Gastroesophageal sphincter (tissue), 4 donors: ENCODE measurements around the gene ARHGAP6. TPM values are rescaled to one million over a fixed set of nuclear protein-coding genes. Genes with fewer than 3 reads are reported as not detected.

Source experiments
- ATAC-seq: fragments of 150-250 bp; one replicate; pipeline ENCODE4 v1.9.1; 2016; ENCODE audit warnings: mild to moderate bottlenecking, moderate library complexity
- H3K27ac ChIP-seq, 4 donors: fragments of 200-600 bp; sonication (generic) in 3 of 4; 1 replicate in 3 of 4; 2 replicates in 1 of 4; pipeline ENCODE4 v1.5.1; 2016 to 2019
- H3K27me3 ChIP-seq: fragments of 200-600 bp; sonication (generic); one replicate; pipeline ENCODE4 v1.5.1; 2019
- H3K36me3 ChIP-seq, 2 donors: fragments of 200-600 bp; sonication (generic); one replicate each; pipeline ENCODE4 v1.5.1; 2019; ENCODE audit warnings: control low read depth in 1 of 2
- H3K4me1 ChIP-seq, 3 donors: fragments of 200-600 bp; sonication (generic); 1 replicate in 2 of 3; 2 replicates in 1 of 3; pipeline ENCODE4 v1.5.1; 2016 to 2019; ENCODE audit warnings: control low read depth in 2 of 3
- H3K4me3 ChIP-seq, 2 donors: fragments of 200-600 bp; sonication (generic); one replicate each; pipeline ENCODE4 v1.5.1; 2019; ENCODE audit warnings: mild to moderate bottlenecking in 1 of 2, moderate library complexity in 1 of 2
- H3K9me3 ChIP-seq, 3 donors: fragments of 200-600 bp; sonication (generic); one replicate each; pipeline ENCODE4 v1.5.1; 2017 to 2019; ENCODE audit warnings: control low read depth in 2 of 3
- CTCF ChIP-seq, 4 experiments: fragments of 200-600 bp in 2 of 4; fragments of 450-650 bp in 2 of 4; sonication (generic) in 1 of 4; IDR thresholded peaks; one replicate each; pipeline ENCODE4 v1.5.1; 2017 to 2019; ENCODE audit warnings: antibody characterized with exemption in 4 of 4, mild to moderate bottlenecking in 2 of 4, moderate library complexity in 2 of 4
- EP300 ChIP-seq: sonication (generic); formaldehyde crosslinking; IDR thresholded peaks from one replicate; pipeline ENCODE4 v1.6.1; 2017; ENCODE audit warnings: antibody characterized with exemption, mild to moderate bottlenecking
- POLR2A ChIP-seq, 2 donors: fragments of 450-650 bp; IDR thresholded peaks; one replicate each; pipeline ENCODE4 v1.6.1; 2017; ENCODE audit warnings: antibody characterized with exemption in 2 of 2, mild to moderate bottlenecking in 2 of 2, moderate library complexity in 1 of 2
- POLR2AphosphoS5 ChIP-seq: sonication (generic); formaldehyde crosslinking; IDR thresholded peaks from one replicate; pipeline ENCODE4 v1.6.1; 2017; ENCODE audit warnings: antibody characterized with exemption
- WGBS, 2 donors: methylation state at CpG; one replicate each; pipeline ENCODE4 v1.1.5; 2018; ENCODE audit warnings: low coverage in 1 of 2; 5-methylcytosine and 5-hydroxymethylcytosine counted together
- total RNA-seq, 4 donors: library from RNA; depleted of rRNA; stranded (reverse); fragments of >200 nt; gene quantifications; one replicate each; pipeline ENCODE4 v1.1.0, GENCODE V29; 2016

Gene ARHGAP6
- total RNA-seq, 4 donors from 2014 or later = 25.2 to 35.1 (median 31.8) TPM

- ATAC-seq = no peak
- WGBS, 2 donors = 50 to 52% methylated on average over 1 to 2 of the region's 2 CpGs
- H3K27me3 ChIP-seq = no peaks in the 10 kb centered on the region
- no peaks in the 10 kb centered on the region for H3K4me1 ChIP-seq
- no peak for TF ChIP-seq EP300
- no peaks in the 10 kb centered on the region for H3K36me3 ChIP-seq
- H3K9me3 ChIP-seq = no peaks in the 10 kb centered on the region
- no peak overlapping the region for H3K4me3 ChIP-seq
- no peak overlapping the region for H3K27ac ChIP-seq
These were observed 383.7 kb downstream of the ARHGAP6 start for GRCh38 chrX:11282043-11282442.

GRCh38 chrX:11273544-11273943, 392.2 kb downstream of the ARHGAP6 start:
- no peaks in the 10 kb centered on the region for H3K36me3 ChIP-seq
- H3K4me3 ChIP-seq = no peak overlapping the region
- WGBS, 2 donors = 80 to 88% methylated on average over 1 of the region's 1 CpG
- TF ChIP-seq EP300 = no peak
- TF ChIP-seq CTCF (IDR thresholded peaks at IDR 0.05) = no peak
- no peak for TF ChIP-seq POLR2A (IDR thresholded peaks at IDR 0.05)
- no peak for TF ChIP-seq POLR2AphosphoS5
- H3K4me1 ChIP-seq = no peaks in the 10 kb centered on the region
- no peaks in the 10 kb centered on the region for H3K9me3 ChIP-seq
- no peaks in the 10 kb centered on the region for H3K27me3 ChIP-seq
- no peak for ATAC-seq
- no peak overlapping the region for H3K27ac ChIP-seq

- Histone ChIP-seq H3K27me3 (no peaks in the 10 kb centered on the region), H3K27ac (no peak overlapping the region), H3K36me3 (no peaks in the 10 kb centered on the region), H3K4me1 (no peaks in the 10 kb centered on the region), H3K9me3 (no peaks in the 10 kb centered on the region), H3K4me3 (no peak overlapping the region)
- TF ChIP-seq POLR2A (IDR thresholded peaks at IDR 0.05) = no peak
- no peak for TF ChIP-seq POLR2AphosphoS5
- no peak for TF ChIP-seq CTCF (IDR thresholded peaks at IDR 0.05)
- 79 to 88% methylated on average over 3 to 4 of the region's 5 CpGs for WGBS, 2 donors
- no peak for ATAC-seq
These were observed 392.9 kb downstream of the ARHGAP6 start for GRCh38 chrX:11272863-11273262.

- Histone ChIP-seq H3K27ac (no peak overlapping the region), H3K4me1 (no peaks in the 10 kb centered on the region), H3K4me3 (no peak overlapping the region), H3K9me3 (no peaks in the 10 kb centered on the region), H3K36me3 (no peaks in the 10 kb centered on the region), H3K27me3 (no peaks in the 10 kb centered on the region)
- WGBS, 2 donors = 71 to 94% methylated on average over 2 of the region's 2 CpGs
- no peak for ATAC-seq
- TF ChIP-seq EP300 (no peak), POLR2AphosphoS5 (no peak), CTCF (IDR thresholded peaks at IDR 0.05) (no peak), POLR2A (IDR thresholded peaks at IDR 0.05) (no peak)
These were observed 393.4 kb downstream of the ARHGAP6 start for GRCh38 chrX:11272290-11272689.

- WGBS, 2 donors = 83 to 100% methylated on average over 1 to 3 of the region's 3 CpGs
- Histone ChIP-seq H3K4me3 (no peak overlapping the region), H3K27ac (no peak overlapping the region), H3K27me3 (no peaks in the 10 kb centered on the region), H3K36me3 (no peaks in the 10 kb centered on the region), H3K9me3 (no peaks in the 10 kb centered on the region), H3K4me1 (peaks cover 0 to 3% (median 0%) of the 10 kb centered on the region in 3 donors)
- no peak for TF ChIP-seq EP300
- TF ChIP-seq CTCF (IDR thresholded peaks at IDR 0.05) = no peak
- TF ChIP-seq POLR2A (IDR thresholded peaks at IDR 0.05) = no peak
- no peak for TF ChIP-seq POLR2AphosphoS5
- ATAC-seq = no peak
These were observed 395.7 kb downstream of the ARHGAP6 start for GRCh38 chrX:11269996-11270395.

- Histone ChIP-seq H3K4me3 (no peak overlapping the region), H3K9me3 (no peaks in the 10 kb centered on the region), H3K27ac (no peak overlapping the region), H3K36me3 (no peaks in the 10 kb centered on the region), H3K4me1 (peaks cover 0 to 5% (median 0%) of the 10 kb centered on the region in 3 donors), H3K27me3 (no peaks in the 10 kb centered on the region)
- WGBS, 2 donors = 63 to 83% methylated on average over 3 of the region's 3 CpGs
- TF ChIP-seq POLR2AphosphoS5 (no peak), CTCF (IDR thresholded peaks at IDR 0.05) (no peak), EP300 (no peak), POLR2A (IDR thresholded peaks at IDR 0.05) (no peak)
- ATAC-seq = no peak
These were observed 396.7 kb downstream of the ARHGAP6 start for GRCh38 chrX:11269006-11269405.
